Activated CD4-positive, alpha-beta T cell treated with anti-CD3 and anti-CD28 coated beads, Interleukin-2, amount 50 U/mL, for 4 hours (primary cell): ENCODE measurements around the gene PADI2.

ENCODE experiments used
- DNase-seq, 2 experiments: peaks; one replicate each; pipeline ENCODE4 v3.0.0-alpha.2; 2020

Gene PADI2

GRCh38 chr1:17137441-17137840, 18.2 kb upstream of the PADI2 start:
- no peak for DNase-seq

DNA sequence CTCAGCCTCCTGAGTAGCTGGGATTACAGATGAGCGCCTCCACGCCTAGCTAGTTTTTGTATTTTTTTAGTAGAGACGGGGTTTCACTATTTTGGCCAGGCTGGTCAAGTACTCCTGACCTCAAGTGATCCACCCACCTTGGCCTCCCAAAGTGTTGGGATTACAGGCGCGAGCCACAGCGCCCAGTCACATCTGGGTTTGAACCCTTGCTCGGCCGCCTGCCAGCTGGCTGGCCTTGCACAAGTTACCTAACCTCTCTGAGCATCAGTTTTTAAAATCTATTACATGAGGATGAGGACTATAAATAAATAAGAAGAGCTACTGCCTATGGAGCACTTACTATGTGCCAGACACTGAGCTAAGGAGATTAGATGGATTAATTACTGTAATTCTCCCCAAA, 17.7 kb upstream of the PADI2 start:
- no peak for DNase-seq

DNA sequence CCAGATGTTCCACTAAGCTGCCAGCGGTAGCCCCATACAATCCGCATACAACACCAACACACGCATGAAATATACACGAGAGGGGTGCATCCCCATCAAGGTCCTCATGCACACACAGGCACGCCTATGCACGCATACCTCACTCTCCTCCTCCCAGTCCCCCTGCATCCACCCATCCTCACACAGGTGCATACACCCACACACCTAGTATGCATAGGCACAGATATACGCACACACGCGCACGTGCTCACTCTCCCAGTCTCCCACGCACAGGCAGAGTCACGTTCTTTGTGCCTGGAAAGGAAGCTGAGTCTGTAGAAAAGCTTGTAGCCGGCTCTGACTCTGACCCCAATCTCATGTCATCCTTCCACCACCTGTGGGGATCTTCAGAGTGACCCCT, 16.9 kb upstream of the PADI2 start:
- DNase-seq = no peak

DNA sequence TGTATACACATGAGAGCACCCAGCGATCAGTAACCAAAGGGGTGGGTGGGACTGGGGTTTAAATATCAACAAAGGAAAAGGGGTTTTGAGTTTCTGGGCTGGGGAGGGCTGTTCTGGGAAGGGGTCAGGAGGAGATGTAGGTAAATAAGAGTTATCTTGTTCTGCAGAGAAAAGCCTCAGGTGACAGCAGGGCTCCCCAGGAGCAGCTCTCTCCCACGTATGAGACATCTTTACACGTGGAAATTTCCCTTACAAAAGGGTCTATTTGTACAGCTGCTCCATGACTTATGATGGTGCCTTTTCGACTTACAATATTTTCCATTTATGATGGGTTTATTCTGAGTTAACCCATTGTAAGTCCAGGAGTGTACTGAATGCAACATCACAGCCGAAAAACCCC, 16.3 kb upstream of the PADI2 start:
- no peak for DNase-seq

DNA sequence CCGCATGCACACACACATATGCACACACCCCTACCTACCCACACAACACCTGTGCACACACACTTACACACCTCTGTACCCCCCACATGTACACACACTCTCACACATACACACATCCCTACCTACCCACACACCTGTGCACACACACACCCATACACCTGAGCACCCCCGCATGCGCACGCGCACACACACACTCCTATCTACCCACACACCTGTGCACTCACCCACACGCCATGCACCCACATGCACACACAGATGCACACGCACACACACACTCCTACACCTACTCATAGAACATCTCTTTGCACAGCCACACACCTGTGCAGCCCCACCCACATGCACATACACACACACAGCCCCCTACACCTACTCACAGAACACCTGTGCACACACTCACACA, 15.5 kb upstream of the PADI2 start:
- DNase-seq = no peak

DNA sequence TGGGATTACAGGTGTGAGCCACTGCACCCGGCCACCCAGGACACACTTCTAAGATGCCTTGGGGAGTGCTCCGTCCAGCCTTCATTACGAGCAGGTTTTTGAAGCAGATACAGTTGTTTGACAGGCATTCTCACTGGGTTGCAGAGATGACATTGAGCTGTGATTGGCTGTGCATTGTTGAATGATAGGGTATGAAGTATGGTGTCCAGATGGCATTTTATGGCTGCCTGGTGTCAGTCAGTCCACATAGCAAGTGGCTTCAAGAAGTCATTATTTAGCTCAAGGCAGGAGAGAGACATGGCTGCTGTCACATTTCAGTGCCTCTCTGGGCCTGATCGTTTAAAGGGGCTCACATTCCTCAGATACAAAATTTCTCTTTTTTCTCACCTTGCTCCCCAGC, 14.8 kb upstream of the PADI2 start:
- no peak for DNase-seq

DNA sequence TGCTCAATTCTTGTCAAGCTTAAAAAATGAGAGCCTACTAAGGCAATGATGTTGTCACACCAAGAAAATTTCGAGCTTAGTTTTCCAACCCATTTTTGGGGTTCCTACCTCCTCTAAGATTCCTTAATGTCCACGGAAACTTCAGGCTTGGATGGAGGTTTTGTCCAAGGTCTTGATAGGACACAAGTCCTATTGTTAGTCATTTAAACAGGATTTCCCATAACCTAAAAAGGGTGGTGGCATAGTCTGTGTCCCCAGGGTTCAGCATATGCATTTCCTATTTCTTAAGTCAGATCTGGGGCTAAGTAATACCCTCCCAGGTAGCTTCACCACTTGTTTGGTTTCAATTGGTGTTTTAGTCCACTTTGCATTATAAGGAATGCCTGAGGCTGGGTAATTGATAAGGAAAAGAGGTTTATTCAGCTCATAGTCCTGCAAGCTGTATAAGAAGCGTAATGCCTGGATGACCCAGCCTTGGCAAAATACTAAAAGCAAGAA, 10.9 kb upstream of the PADI2 start:
- no peak for DNase-seq

GRCh38 chr1:17128361-17128760, 9.1 kb upstream of the PADI2 start:
- DNase-seq = no peak

GRCh38 chr1:17125756-17126237, 6.5 kb upstream of the PADI2 start:
- DNase-seq = peak; percentile 80 to 83

DNA sequence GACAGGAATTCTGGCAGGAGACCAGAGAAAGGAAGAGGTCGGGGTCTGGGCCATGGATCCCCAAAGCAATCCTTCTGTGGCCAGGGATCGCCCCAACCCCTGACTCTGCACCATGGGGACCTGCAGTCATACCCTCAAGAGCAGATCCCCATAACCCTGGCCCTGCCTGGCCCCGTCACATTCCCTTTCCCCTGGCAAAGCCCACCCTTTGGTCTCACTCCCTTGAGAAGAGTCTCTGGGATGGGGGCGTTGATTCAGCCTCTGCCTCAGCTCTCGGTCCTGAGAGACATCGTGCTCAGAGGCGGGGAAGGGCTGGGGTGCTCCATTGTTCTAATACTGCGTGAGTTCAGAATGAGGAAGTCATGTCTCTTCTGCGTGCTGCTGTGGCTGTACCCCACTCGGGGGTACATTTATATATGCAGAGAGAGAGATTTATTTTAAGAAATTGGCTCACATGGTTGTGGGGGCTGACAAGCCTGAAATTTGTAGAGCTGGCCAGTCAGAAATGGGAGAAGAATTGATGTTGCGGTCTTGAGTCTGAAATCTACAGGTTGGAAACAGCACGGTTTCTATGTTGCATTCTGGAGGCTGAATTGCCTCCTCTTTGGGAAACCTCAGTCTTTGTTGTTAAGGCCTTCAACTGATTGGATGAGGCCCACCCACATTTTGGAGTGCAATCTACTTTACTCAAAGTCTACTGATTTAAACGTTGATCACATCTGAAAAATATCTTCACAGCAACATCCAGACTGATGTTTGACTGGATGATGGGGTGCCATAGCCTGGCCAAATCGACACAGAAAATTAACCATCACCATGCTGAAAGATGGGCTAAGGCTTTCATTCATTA, 4.2 kb upstream of the PADI2 start:
- DNase-seq = no peak

GRCh38 chr1:17122521-17123164, 3.4 kb upstream of the PADI2 start:
- DNase-seq = no peak

DNA sequence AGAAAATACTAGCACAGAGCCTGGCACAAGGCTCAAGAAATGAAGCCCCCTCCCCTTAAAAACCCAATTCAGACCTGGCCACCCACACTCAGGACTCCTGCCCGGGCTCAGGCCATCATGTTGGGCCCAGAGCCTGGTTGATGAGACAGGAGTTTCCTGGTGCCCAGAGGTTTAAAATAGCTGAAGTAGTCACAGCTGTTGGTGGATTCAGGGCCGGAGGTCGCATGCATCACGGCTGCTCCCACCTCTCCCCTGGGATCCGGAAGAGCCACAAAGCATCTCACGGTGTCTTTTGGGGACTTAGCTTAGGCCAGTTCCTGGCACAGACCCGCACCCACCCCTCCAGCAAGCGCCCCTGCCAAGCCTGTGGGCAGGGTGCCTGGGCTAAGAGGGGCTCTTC, 2.6 kb upstream of the PADI2 start:
- DNase-seq = no peak

DNA sequence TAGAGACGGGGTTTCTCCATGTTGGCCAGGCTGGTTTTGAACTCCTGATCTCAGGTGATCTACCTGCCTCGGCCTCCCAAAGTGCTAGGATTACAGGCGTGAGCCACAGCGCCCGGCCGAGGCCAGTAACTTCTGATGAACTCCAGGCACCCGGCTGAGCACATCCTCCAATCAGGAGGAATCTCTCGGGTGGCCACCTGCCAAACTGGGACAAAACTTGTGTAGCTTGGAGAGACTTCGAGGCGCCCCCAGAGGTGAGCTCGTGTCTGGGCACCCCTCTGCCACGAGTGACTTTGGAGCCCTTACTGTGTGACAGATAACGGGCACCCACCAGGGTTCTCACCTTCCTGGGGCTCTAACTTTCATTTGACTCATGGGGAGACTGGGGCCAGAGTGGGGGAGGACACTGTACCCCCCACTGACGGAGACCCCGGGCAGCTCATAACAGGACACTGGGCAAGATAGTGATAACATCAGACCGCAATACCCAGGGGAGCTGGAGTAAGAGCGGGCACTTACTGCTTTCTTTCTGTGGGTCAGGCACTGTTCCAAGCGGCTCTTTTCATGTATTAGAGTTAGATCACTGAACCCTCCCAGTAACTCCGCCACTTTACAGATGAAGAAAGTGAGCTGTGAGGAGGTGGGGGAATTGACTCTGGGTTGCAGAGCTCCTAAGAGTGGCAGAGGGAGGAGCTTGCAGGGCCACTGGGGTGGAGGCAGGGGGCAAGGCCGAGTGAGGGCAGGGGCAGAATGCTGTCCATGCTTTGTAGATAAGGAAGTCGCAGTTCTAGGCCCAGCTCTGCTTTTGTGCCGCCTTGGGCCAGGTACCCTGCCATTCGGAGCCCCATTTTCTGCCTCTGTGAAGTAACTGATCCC, 1.9 kb upstream of the PADI2 start:
- DNase-seq = no peak

DNA sequence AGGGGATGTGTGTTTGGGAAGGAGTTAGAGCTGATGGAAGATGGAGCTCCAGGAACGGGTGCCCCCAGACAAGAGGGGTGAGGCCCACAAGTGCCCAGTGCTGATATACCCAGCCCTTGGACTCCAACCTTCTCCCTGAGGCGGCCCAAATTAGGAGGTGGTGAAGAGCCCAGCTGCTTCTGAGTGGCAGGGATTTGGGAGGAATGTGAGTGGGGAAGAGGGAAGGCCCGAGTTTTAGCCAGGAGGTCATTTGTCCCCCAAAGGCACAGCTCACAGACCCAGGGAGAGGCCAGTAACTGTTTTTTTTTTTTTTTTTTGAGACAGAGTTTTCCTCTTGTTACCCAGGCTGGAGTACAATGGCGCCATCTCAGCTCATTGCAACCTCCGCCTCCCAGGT, 1.2 kb upstream of the PADI2 start:
- no peak for DNase-seq

- DNase-seq = no peak
Observed at GRCh38 chr1:17119773-17120480, 676 bp upstream of the PADI2 start.

GRCh38 chr1:17118706-17119075, 560 bp downstream of the PADI2 start:
- no peak for DNase-seq

GRCh38 chr1:17118268-17118667, 983 bp downstream of the PADI2 start:
- DNase-seq = no peak

- no peak for DNase-seq
Observed at GRCh38 chr1:17117451-17118265, 1.6 kb downstream of the PADI2 start.

DNA sequence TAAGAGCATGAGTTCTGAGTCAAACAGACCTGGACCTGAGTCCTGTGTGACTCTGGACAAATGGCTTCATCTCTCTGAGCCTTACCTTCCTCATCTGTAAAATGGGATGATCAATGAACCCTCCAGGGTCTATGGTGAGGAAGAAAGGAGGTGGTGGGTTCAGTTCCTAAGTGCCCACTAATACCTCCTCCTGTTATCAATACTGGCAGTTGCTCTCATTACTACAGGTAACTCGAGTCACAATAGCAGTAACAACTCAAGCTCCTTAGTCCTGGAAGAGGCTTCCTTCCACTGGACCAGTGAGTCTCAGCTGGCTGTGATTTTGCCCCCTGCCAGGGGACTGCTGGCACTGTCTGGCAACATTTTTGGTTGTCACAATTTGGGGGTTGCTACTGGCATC, 2.6 kb downstream of the PADI2 start:
- DNase-seq = no peak

DNA sequence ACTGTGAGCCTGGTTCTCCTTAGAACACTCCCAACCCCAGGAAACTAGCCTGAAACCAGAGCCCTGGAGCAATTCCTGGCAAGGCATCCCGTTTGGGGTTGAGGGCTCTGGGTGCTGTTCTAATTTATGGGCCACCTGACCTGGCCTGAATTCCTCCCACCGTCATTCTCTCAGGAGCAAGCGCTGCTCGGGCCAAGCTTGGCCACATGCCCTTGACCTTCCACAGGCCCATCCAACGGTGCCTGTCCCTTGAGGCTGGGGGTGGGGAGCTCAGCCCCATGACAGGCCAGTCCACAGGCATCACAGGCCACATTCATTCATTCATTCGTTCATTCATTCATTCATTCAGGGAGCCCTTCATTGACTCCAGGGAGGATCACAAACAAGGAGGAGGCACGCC, 5.3 kb downstream of the PADI2 start:
- no peak for DNase-seq

DNA sequence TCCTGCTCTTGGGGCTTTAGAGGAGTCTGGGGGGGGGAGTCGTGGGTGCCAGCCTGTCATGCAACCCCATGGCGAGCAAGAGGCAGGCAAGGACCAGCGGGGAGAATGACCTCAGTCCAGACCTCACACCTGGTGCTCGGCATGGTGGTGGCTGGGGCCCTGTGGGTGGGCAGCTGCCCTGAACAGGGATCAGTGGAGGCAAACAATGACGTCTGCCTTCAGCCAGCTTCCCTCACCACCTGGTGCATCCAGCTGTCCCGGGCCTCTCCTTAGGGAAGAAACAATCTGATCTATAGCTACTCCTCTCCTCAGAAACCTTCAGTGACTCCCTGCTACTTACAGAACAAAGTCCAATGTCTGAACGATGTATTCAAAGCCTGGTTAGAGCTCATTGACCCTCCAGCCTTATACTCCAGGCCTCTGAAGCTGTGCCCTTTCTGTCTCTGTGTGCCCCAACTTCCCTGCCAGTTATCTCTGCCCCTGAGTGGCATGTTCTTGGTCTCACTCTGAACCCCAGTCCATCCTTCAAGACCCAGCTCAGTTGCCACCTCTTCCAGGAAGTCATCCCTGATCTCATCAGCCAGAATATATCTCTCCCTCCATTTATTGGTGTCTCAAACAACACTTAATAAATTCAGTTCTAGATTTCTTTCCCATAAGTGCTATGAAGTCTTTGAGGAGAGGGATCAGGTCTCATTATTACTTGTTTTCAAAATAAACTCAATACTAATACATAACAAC, 6.6 kb downstream of the PADI2 start:
- DNase-seq = no peak
